H9 (cell line): Measurements from ENCODE around the gene MAGED2. TPM values are rescaled to one million over a fixed set of nuclear protein-coding genes. Genes with fewer than 3 reads are reported as not detected.

Experiments
- DNase-seq: peaks from one replicate; pipeline ENCODE4 v3.0.0-alpha.2; 2017
- H2AFZ ChIP-seq: one replicate; pipeline ENCODE4 v1.6.1; 2013; ENCODE audit warnings: mild to moderate bottlenecking, low read length, control low read depth, moderate library complexity
- H2AK5ac ChIP-seq: 2 replicates; pipeline ENCODE4 v1.6.1; 2013; ENCODE audit warnings: low read length, control low read depth, mixed read lengths; ENCODE audit not compliant: insufficient read length
- H2BK120ac ChIP-seq: one replicate; pipeline ENCODE4 v1.6.1; 2013; ENCODE audit warnings: low read depth, mild to moderate bottlenecking, low read length, control low read depth, inconsistent platforms; ENCODE audit not compliant: poor library complexity, severe bottlenecking
- H2BK12ac ChIP-seq: 2 replicates; pipeline ENCODE4 v1.6.1; 2013; ENCODE audit warnings: low read length, control low read depth, mixed read lengths, low read depth; ENCODE audit not compliant: insufficient read length
- H2BK15ac ChIP-seq: 2 replicates; pipeline ENCODE4 v1.6.1; 2013; ENCODE audit warnings: low read depth, low read length, control low read depth
- H2BK20ac ChIP-seq: one replicate; pipeline ENCODE4 v1.6.1; 2013; ENCODE audit warnings: low read depth, mild to moderate bottlenecking, low read length, control low read depth, inconsistent platforms; ENCODE audit not compliant: poor library complexity, severe bottlenecking
- H2BK5ac ChIP-seq: 2 replicates; pipeline ENCODE4 v1.6.1; 2013; ENCODE audit warnings: low read length, control low read depth, mixed read lengths; ENCODE audit not compliant: insufficient read length
- H3K14ac ChIP-seq: 2 replicates; pipeline ENCODE4 v1.6.1; 2013; ENCODE audit warnings: low read length, control low read depth; ENCODE audit not compliant: insufficient read depth
- H3K18ac ChIP-seq: 2 replicates; pipeline ENCODE4 v1.6.1; 2013; ENCODE audit warnings: low read depth, mild to moderate bottlenecking, mixed read lengths, low read length, control low read depth; ENCODE audit not compliant: insufficient read length
- H3K23ac ChIP-seq: 2 replicates; pipeline ENCODE4 v1.6.1; 2013; ENCODE audit warnings: low read length, control low read depth, mixed read lengths, low read depth; ENCODE audit not compliant: insufficient read length
- H3K23me2 ChIP-seq: 2 replicates; pipeline ENCODE4 v1.6.1; 2013; ENCODE audit warnings: low read depth, mild to moderate bottlenecking, mixed read lengths, low read length, control low read depth; ENCODE audit not compliant: insufficient read length, poor library complexity, severe bottlenecking
- H3K27ac ChIP-seq: 2 replicates; pipeline ENCODE4 v1.5.1; 2013; ENCODE audit warnings: low read length, control low read depth, mixed read lengths, low read depth; ENCODE audit not compliant: insufficient read length
- H3K27me3 ChIP-seq: 2 replicates; pipeline ENCODE4 v1.6.1; 2013; ENCODE audit warnings: low read length, control low read depth, inconsistent platforms; ENCODE audit not compliant: insufficient read depth
- H3K4ac ChIP-seq: 2 replicates; pipeline ENCODE4 v1.6.1; 2013; ENCODE audit warnings: low read depth, mild to moderate bottlenecking, control low read depth, inconsistent platforms, low read length, moderate library complexity
- H3K4me1 ChIP-seq: 2 replicates; pipeline ENCODE4 v1.6.1; 2013; ENCODE audit warnings: low read length, control low read depth, inconsistent platforms; ENCODE audit not compliant: insufficient read depth
- H3K4me2 ChIP-seq: 2 replicates; pipeline ENCODE4 v1.6.1; 2013; ENCODE audit warnings: low read length, control low read depth, mixed read lengths; ENCODE audit not compliant: insufficient read length, insufficient read depth
- H3K56ac ChIP-seq: 2 replicates; pipeline ENCODE4 v1.6.1; 2013; ENCODE audit warnings: low read depth, mild to moderate bottlenecking, mixed read lengths, low read length, control low read depth; ENCODE audit not compliant: insufficient read length
- H3K79me1 ChIP-seq: 2 replicates; pipeline ENCODE4 v1.6.1; 2013; ENCODE audit warnings: low read depth, mild to moderate bottlenecking, moderate library complexity, low read length, control low read depth, inconsistent platforms; ENCODE audit not compliant: insufficient read depth, poor library complexity, severe bottlenecking
- H3K79me2 ChIP-seq: 2 replicates; pipeline ENCODE4 v1.6.1; 2013; ENCODE audit warnings: low read length, control low read depth, inconsistent platforms; ENCODE audit not compliant: insufficient read depth
- H3K9ac ChIP-seq: 2 replicates; pipeline ENCODE4 v1.6.1; 2013; ENCODE audit warnings: low read length, control low read depth, mixed read lengths; ENCODE audit not compliant: insufficient read length; ENCODE audit errors: extremely low read depth
- H3K9me3 ChIP-seq: one replicate; pipeline ENCODE4 v1.6.1; 2013; ENCODE audit warnings: low read depth, low read length, inconsistent platforms; ENCODE audit not compliant: control insufficient read depth
- H3T11ph ChIP-seq: one replicate; pipeline ENCODE4 v1.6.1; 2013; ENCODE audit warnings: mild to moderate bottlenecking, low read length, control low read depth, inconsistent platforms
- H4K20me1 ChIP-seq: one replicate; pipeline ENCODE4 v1.6.1; 2013; ENCODE audit not compliant: control insufficient read depth, insufficient read length, insufficient read depth
- H4K5ac ChIP-seq: 2 replicates; pipeline ENCODE4 v1.6.1; 2013; ENCODE audit warnings: low read depth, mild to moderate bottlenecking, mixed read lengths, low read length, control low read depth; ENCODE audit not compliant: insufficient read length
- H4K8ac ChIP-seq: replicated peaks from 2 replicates; pipeline ENCODE4 v1.6.1; 2013; ENCODE audit warnings: low read length, control low read depth, mixed read lengths, low read depth; ENCODE audit not compliant: insufficient read length
- H4K91ac ChIP-seq: 2 replicates; pipeline ENCODE4 v1.6.1; 2013; ENCODE audit warnings: low read depth, mild to moderate bottlenecking, moderate library complexity, mixed read lengths, low read length, control low read depth; ENCODE audit not compliant: insufficient read length
- H3K27ac Mint-ChIP-seq, 3 experiments: 2 replicates in 2 of 3; 3 replicates in 1 of 3; pipeline ENCODE4 v1.8.0; 2020 to 2021; ENCODE audit warnings: mixed read lengths in 3 of 3, mild to moderate bottlenecking in 1 of 3, moderate library complexity in 1 of 3
- H3K27me3 Mint-ChIP-seq: 2 replicates; pipeline ENCODE4 v1.8.0; 2021; ENCODE audit warnings: low read depth, mild to moderate bottlenecking, moderate library complexity, mixed read lengths
- H3K36me3 Mint-ChIP-seq, 3 experiments: 2 replicates in 2 of 3; 3 replicates in 1 of 3; pipeline ENCODE4 v1.8.0; 2020 to 2021; ENCODE audit warnings: low read depth in 3 of 3, mixed read lengths in 3 of 3; ENCODE audit not compliant: insufficient read depth in 1 of 3
- H3K4me1 Mint-ChIP-seq, 2 experiments: 2 replicates each; pipeline ENCODE4 v1.8.0; 2020; ENCODE audit warnings: mixed read lengths in 2 of 2
- H3K4me3 Mint-ChIP-seq, 2 experiments: 2 replicates in 1 of 2; 3 replicates in 1 of 2; pipeline ENCODE4 v1.8.0; 2020 to 2021; ENCODE audit warnings: mild to moderate bottlenecking in 2 of 2, mixed read lengths in 2 of 2, moderate library complexity in 1 of 2
- H3K9me3 Mint-ChIP-seq, 2 experiments: 2 replicates in 1 of 2; 3 replicates in 1 of 2; pipeline ENCODE4 v1.8.0; 2020; ENCODE audit warnings: mild to moderate bottlenecking in 2 of 2, mixed read lengths in 2 of 2, moderate library complexity in 1 of 2
- WGBS: extraction: QIAGEN DNeasy Blood & Tissue Kit; methylation state at CpG from one replicate; pipeline ENCODE4 v1.1.7; 2013; ENCODE audit warnings: missing lambda C conversion rate, low lambda C conversion rate, mixed read lengths; ENCODE audit not compliant: insufficient read length; ENCODE audit errors: extremely low coverage; 5-methylcytosine and 5-hydroxymethylcytosine counted together
- total RNA-seq: library from RNA; stranded (reverse); gene quantifications from 2 replicates; pipeline ENCODE4 v1.2.1, GENCODE V29; 2021
- TF ChIP-seq, protein P1 (sequence below): fragments of 200-600 bp; sonication (generic); conservative IDR thresholded peaks from 3 replicates; pipeline ENCODE4 v1.8.0; 2021; ENCODE audit warnings: antibody characterized with exemption, mild to moderate bottlenecking

Gene MAGED2
- total RNA-seq, 1 experiment from 2014 or later: 146 TPM

DNA sequence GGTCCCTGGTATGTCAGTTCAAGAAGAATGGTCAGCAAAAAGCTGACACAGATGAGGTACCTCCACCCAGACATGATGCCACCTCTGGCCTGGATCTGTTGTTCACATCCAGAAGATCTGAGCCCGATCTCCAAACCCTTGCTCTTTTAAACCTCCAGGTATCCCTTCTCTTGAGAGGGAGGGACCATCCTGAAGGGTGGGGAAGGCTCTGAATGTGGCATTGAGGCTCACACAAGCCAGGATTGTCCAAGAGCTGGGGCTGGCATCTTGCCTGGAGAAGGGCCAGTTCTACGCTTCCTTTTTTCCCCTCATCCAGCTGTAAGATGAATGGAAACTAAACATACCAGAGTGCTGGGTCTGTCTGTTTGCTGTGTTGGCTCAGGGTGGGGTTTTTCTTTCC, 9.4 kb upstream of the MAGED2 start, which contains the start of gene ITIH6:
Gene ITIH6, minus strand, starts transcription at position 119 of the 400 bp plus-strand sequence. Its CDS starts 45 bp downstream, at position 74.
- Histone ChIP-seq H4K91ac (no peak within 1 kb of the TSS), H4K5ac (no peak within 1 kb of the TSS), H2BK5ac (no peak within 1 kb of the TSS), H3K79me1 (no peaks in the 10 kb centered on the region), H2BK120ac (no peak within 1 kb of the TSS), H3K4ac (no peak within 1 kb of the TSS), H3K4me2 (no peak within 1 kb of the TSS), H3K18ac (no peak within 1 kb of the TSS), H3T11ph (no peak within 1 kb of the TSS), H3K23me2 (no peaks in the 10 kb centered on the region), H2AFZ (no peak within 1 kb of the TSS), H2BK20ac (no peak within 1 kb of the TSS), H3K27ac (no peak within 1 kb of the TSS), H4K8ac (no peak within 1 kb of the TSS), H4K20me1 (no peaks in the 10 kb centered on the region), H3K23ac (no peak within 1 kb of the TSS), H2BK15ac (no peak within 1 kb of the TSS), H3K9ac (no peak within 1 kb of the TSS), H3K27me3 (no peaks in the 10 kb centered on the region), H3K79me2 (no peaks in the 10 kb centered on the region), H3K9me3 (peaks cover 47% of the 10 kb centered on the region), H2AK5ac (no peak within 1 kb of the TSS), H3K4me1 (no peaks in the 10 kb centered on the region), H3K56ac (no peak within 1 kb of the TSS), H3K14ac (no peak within 1 kb of the TSS), H2BK12ac (no peak within 1 kb of the TSS)
- no peak for DNase-seq
- Mint-ChIP-seq H3K4me1 (no peaks in the 10 kb centered on the region), H3K27me3 (peaks cover 2% of the 10 kb centered on the region), H3K27ac (no peak within 1 kb of the TSS), H3K36me3 (no peaks in the 10 kb centered on the region; a peak in 3 of 7 replicates), H3K9me3 (peaks cover 67 to 69% of the 10 kb centered on the region in 2 experiments), H3K4me3 (no peak within 1 kb of the TSS)
- TF ChIP-seq, protein P1, sequence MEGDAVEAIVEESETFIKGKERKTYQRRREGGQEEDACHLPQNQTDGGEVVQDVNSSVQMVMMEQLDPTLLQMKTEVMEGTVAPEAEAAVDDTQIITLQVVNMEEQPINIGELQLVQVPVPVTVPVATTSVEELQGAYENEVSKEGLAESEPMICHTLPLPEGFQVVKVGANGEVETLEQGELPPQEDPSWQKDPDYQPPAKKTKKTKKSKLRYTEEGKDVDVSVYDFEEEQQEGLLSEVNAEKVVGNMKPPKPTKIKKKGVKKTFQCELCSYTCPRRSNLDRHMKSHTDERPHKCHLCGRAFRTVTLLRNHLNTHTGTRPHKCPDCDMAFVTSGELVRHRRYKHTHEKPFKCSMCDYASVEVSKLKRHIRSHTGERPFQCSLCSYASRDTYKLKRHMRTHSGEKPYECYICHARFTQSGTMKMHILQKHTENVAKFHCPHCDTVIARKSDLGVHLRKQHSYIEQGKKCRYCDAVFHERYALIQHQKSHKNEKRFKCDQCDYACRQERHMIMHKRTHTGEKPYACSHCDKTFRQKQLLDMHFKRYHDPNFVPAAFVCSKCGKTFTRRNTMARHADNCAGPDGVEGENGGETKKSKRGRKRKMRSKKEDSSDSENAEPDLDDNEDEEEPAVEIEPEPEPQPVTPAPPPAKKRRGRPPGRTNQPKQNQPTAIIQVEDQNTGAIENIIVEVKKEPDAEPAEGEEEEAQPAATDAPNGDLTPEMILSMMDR: no peak
- WGBS: no CpG with 5 or more reads among the region's 2 CpGs
